HG03565 (cell line): ENCODE results near the gene CHST8.

Experiments used
- ATAC-seq: cut with Tn5 transposase; IDR thresholded peaks from one replicate; pipeline ENCODE4 v1.9.1; 2021; ENCODE audit warnings: mild to moderate bottlenecking, moderate library complexity; ENCODE audit not compliant: unreplicated experiment

CHST8 gene

DNA sequence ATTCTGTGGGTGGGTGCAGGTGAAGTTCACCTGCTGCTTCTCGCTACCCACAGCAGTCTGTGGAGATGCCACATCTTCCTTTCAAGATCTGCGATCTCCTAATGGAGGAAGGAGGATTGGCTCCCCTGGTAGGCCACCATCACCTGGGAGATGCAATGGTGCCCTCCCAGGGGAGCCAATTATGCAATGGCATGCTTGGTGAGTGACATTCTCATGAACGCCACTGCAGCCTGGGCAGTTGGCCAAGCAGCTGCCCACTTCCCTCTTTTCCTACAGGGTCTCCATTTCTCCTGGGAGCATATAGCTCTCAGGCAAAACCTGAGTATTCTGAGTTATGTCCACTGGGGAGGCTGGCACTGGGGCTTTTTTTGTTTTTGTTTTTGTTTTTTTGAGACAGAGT, 91.4 kb downstream of the CHST8 start:
- ATAC-seq, result no peak

DNA sequence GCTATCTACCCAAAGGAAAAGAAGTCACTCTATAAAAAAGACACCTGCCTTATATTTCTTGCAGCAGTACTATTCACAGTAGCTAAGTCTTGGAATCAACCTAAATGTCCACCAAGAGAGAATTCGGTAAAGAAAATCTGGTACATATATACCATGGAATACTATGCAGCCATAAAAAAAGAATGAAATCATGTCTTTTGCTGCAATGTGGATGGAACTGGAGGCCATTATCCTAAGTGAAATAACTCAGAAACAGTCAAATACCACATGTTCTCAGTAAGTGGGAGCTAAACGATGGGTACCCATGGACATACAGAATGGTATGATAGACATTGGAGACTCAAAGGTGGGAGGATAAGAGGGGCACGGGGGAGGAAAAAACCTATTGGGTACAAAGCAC, 92.4 kb downstream of the CHST8 start:
- no peak for ATAC-seq

DNA sequence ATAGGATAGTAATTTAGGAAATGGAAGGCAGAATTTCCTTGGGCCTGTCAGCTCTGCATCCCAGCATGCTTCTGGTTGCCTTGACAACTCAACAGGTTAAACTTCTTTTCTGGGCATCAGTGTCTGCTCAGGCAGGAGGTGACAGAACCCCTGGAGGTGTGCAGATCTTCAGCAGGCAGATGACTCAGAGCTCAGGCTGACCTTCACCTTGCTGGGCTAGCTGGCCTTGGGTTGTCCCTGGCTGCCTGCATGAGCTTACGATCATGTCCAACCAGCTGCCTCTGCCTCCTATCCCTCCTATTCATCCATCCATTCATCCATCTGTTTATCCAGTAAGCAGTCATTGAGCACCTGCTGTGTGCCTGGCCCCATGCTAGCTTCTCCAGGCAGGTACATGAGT, 93.7 kb downstream of the CHST8 start:
- no peak for ATAC-seq

DNA sequence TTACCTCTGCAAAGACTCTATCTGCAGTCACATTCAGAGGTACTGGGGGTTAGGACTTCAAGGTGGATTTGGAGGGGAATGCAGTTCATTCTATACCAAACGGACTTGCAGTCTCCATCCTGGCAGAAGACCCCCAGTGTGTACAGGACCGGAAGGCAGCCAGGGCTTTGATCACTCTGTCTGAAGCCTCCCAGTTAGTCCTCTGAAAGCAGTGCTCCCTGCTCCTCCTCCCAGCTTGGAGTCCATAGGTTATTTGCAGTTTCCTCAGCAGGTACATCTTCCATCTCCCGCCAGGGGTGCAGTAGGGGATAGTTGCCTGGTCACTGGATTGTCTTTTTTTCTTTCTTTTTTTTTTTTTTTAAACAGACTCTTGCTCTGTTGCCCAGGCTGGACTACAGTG, 96.1 kb downstream of the CHST8 start:
- ATAC-seq, result no peak

DNA sequence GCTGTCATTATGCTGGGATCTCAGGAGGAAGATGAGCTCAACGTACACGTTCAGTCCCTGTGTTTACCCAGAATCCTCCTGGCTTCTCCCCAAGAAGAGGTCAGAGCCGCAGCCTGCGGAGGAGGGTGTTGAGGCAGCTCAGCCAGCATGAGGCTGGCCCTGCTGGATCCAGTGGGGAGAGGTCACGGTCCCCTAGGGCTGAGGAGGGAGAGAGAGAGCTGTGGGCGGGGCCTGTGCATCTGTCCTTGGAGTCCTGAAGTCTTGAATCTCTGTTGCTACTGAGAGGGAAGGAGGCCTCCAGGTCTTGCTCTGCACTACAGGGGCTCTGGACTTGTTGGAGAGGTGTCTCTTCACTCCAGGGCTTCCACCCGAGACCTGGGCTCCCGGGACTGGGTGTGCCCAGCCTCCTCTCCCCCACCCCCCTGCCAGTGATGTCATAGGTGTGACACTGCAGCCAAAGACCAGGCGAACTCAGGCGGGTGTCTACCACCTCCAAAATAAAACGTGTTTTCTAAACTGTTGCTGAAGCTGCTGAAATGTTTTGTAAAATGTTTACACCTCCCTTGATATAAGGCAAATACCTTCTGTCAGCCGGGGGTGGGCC, 97.0 kb downstream of the CHST8 start:
- no peak for ATAC-seq

DNA sequence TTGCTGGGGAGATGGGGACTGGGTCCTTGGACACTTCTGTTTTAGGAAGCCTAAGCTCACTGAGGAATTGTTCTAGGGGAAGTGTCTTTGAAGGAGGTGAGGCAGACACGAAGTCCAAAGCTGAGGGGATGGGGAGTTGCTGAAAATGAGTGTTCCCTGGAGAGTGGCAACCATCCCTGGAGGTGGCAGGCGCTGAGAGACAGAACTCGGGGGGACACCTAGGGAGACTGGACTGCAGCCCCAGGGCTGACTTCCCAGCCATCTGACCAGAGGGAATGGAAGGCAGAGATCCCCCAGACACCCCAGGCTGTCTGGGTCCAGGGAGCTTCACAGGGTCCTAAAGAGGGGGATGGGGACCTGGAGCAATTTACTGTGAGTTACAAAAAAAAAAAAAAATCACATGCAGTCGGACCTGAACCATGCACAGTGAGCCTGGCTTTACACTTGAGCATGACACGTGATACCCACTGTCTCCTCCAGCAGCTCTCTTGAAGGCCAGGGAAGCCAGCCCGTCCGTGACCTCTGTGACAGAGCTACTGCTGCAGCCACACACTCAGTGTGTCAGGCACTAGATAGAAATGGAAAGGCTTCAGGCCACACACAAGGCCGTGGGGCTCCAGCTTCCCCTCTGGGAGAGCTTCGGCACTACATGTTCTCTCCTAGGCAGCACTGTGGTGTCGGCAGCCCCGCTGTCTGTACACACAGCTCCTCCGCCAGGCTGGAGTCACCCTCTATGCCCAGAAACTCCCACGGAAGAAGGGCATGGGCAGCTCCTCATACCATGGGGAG, 97.8 kb downstream of the CHST8 start:
- no peak for ATAC-seq

DNA sequence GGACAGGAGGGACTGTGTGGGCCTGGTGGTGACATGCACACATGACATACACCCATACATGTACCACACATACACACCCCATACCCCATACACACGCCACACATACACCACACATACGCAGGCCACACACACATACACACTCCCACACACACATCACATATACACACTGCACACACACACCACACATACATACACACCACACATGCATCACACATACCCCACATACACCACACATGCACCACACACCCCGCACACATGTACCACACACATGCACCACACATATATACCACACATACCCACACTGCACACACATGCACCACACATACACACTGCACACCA, 98.4 kb downstream of the CHST8 start:
- ATAC-seq, result no peak

DNA sequence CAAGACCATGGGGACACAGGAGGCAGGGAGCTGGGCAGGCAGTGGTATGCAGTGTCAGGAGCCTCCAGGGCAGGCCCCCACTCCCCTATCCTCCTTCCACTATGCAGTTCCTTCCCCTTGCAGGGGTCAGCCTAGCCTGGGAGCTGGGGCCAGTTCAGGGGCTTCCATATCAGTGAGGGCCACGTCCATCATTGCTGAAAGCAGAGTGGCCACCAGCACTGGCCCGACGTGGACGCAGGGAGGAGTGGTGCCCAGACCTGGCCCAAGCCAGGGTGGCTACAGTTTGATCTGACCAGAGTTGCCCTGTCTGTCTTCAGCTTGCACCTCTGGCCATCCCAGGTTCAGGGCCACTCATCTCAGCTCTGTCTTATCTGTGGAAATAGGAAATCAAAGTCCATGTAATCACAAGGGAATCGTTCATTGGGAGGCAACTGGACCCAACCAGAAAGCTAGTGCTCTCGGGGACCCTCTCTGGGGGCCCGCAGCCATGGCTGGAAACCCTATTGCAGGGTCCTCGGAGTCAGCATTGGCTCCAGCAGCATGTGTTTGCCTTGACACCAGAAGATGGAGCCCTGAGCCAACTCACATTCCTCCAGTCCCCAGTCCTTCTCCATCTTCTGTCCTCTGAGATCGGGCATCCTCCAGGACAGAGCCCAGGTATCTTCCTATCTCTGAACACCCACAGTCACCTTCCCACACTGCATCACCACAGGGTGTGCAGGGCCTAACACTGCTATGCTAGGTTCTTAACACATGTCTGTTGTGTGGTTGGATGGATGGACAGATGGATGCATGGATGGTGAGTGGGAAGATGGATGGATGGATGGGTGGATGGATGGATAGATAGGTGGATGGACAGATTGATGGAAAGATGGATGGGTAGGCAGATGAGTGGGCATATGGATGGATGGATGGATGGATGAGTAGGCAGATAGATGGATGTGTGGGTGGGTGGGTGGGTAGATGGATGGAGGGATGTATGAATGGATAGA, 99.2 kb downstream of the CHST8 start:
- no peak for ATAC-seq

DNA sequence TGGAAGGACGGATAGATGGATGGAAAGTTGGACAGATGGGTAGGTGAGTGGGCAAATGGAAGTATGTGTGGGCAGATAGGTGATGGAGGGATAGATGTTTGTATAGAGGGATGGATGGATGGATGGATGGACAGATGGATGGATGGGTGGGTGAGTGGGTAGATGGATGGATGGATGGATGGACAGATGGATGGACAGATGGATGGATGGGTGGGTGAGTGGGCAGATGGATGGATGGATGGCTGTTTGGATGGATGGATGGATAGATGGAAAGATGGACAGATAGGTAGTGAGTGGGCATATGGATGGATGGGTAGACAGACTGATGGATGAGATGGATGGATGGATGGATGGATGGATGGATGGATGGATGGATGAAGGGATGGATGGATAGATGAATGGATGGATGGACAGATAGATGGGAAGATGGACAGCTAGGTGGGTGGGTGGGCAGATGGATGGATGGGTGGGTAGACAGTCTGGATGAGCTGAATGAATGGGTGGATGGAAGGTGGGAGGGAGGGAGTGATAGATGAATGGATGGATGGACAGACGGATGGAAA, 100.1 kb downstream of the CHST8 start:
- no peak for ATAC-seq

DNA sequence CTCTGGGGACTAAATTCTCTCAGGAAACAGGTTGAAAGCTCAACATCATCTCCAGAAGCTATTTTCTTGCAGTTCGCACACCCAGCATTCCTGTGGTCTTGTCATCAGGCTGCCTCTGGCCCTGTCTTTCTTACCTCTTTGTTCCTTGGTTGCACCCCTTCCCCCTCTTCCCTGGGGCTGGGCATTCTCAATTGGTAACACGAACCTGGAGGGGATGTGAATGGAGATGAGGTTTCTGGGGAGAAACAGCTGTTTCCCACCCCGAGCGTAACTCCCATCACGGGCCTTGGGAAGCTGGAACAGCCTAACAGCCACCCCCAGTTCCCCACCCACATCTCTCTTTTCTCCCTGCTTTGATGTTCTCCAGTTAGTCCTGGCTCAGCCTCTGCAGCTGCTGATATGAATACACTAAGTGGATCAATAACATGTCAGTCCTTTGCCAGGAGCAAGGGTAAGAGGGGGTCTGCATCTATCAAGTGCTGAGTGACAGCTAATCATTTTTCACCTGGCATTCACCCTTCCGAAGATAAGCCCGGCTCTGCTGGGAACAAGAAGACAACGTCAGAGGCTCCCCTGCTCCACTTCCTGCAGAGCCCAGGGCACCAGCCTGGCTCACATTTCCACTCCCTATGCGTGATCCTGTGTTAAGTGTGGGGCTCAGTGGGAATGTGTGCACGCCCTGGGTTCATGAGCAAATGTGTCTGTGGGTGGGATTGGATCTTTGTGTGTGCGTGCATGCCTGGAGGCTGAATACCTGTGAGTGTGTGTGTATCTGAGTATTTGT, 100.9 kb downstream of the CHST8 start:
- ATAC-seq, result no peak

DNA sequence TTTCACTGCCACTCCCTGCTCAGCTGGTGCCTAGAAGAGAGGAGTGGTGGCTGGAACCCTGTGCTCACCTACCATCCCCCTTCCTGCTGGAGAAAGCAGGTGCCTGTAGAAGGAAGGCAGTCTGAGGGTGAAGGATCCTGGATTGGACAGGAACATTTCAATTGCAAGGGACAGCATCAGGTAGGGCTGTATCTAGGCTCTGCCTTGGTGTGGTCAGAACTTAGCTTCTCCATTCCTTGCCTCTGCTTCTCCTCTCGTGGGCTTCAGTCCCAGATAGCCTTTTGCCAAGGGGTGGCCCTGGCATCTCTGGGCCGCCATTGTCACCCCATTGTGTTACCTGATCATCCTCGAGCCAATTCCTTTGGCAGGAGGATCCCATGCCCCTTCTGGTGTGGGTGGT, 101.8 kb downstream of the CHST8 start:
- no peak for ATAC-seq

DNA sequence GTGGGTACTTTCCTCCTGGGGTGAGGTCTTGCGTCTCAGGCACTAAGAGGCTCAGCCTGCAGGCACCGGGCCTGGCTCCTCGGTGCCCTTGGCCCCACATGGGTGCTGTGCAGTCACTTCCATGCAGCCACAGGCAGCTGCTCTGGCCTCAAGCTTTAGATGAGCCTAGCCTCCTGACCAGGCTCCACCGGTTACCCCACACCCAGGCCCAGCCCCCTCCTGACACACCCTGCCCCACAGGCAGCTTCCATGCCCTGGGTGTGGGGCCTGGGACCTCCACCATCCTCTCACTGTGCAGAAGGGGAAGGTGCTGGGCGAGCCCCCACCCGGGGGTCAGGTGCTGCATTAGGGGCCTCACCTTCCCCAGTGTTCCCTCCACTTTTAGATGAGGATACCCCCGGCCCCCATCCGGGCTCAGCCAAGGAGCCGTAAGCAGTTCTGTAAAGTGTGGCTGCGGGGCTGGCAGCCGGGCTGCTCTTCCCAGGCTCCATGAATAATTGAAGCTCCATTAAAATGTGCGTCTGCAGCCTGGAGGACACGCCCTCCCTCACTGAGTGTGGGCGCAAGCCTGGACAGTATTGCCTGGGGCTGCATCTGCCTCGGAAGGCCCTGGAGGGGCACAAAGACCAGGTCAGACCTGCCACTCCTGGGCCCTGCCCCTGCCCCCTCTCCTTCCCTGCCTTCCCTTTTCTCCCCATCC, 102.4 kb downstream of the CHST8 start:
- ATAC-seq, result no peak

DNA sequence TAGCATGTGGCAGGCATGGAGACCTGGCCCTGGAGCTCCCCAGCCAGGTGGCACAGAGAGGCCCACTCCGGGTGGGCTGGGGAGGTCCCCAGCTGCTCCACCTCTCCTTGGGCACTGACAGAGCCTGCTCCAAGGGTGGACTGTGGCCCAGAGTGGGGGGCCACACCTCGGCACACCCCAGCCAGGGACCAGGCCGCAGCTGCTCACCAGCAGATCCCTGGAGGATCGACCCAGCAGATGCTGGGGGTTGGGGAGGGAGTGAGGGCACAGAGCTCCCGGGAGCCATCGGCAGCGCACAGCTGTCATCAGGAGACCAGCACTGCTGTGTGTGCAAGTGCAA, 102.9 kb downstream of the CHST8 start:
- no peak for ATAC-seq

DNA sequence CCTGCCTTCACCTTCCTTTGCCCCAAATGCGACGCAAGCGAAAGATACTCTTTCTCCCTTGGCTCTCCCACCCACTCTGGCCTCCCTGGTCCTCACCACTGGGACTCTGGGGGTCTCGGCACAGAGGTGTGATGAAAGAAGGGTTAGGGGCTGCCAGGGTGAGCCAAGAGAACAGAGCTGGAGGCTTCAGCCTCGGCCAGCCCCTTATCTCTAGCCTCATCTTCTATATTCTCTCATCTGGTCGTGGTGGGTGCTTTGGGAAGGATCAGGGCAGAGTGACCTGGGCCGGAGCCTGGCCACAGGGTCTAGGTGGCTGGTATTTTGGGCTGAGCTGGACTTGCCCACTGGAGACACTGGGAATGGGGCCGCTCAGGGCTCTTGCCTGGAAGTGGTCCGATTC, 103.8 kb downstream of the CHST8 start:
- no peak for ATAC-seq

DNA sequence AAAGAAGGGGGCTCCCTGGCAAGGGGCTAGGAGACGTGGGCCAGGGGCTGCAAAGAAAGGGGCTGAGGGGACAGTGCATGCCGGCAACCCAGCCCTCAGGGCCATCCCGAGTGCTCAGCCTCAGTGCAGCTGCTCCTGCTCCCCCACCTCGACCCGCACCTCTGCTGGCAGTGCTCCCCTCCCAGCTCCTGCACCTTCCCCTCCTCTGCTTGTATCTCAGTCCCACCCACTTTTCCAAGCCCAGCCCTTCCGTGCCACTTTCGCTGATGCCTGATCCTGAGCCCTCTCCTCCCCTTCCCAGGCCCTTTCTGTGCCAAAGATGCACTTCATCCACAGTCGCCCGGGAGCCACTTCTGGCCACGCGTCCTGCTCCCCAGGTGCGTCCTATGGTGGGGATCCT, 105.0 kb downstream of the CHST8 start:
- ATAC-seq, result no peak

DNA sequence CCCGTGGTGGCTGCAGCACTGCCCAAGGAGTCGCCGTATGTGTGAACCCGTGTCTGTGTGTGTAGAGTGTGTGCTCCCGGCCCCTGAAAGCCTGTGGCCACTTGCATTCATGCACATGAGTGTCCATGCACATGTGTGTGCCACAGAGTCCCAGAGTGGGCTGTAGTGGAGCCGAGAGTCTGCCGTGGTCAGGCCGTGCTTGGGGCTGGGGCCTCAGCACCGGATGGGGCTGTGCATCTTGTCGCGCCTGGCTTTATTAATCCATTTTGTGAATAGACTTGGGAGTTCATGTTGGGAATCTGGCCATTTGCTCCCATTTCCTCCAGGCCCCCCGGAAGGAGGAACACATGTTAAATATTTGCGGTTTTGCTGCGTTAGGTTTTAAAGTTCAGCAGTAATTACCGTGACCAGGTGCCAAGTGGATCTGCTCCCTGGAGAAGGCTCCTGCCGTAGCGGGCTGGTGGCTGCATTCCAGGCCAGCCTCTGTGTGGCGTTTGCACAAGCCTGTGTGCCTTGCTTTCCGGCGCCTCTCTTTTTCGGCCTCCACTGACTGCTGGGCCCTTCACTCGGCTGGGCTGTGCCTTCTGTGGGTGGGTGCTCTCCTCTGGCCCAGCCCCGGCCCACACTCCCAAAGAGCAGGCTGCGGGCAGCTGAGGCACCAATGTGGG, 105.7 kb downstream of the CHST8 start:
- ATAC-seq, result no peak

DNA sequence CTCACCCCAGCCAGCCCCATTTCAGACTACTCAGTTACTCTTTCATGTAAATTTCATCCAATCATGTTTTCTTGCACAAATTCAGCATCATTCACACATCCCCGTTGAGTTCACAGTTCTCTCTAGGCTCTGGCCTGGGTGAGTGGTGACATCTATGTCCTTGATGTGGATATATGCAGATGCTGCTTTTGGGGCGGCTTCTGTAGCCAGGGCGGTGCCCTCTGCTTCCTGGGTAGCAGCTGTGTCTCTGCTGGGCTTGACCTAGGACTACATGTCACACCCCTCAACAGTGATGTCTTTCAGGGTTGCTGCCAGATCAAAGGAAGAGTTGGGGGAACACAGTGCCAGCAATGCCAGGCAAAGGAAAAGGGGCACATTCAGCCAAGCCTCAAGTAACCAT, 106.4 kb downstream of the CHST8 start:
- no peak for ATAC-seq

DNA sequence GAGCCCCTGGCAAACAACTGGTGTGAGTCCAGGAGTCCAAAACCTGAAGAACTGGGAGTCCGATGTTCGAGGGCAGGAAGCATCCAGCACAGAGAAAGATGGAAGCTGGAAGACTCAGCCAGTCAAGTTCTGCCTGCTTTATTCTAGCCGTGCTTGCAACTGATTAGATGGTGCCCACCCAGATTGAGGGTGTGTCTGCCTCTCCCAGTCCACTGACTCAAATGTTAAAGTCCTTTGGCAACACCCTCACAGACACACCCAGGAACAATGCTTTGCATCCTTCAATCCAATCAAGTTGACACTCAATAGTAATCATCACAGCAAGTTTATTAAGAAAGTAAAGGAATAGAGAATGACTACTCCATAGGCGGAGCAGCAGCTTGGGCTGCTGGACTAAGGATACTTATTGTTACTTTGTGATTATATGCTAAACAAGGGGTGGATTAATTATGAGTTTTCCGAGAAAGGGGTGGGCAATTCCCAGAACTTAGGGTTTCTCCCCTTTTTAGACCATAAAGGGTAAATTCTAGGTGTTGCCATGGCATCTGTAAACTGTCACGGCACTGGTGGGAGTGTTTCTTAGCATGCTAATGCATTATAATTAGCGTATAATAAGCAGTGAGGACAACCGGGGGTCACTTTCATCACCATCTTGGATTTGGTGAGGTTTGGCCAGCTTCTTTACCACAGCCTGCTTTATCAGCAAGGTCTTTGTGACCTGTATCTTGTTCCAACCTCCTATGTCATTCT, 109.3 kb downstream of the CHST8 start:
- ATAC-seq, result no peak

DNA sequence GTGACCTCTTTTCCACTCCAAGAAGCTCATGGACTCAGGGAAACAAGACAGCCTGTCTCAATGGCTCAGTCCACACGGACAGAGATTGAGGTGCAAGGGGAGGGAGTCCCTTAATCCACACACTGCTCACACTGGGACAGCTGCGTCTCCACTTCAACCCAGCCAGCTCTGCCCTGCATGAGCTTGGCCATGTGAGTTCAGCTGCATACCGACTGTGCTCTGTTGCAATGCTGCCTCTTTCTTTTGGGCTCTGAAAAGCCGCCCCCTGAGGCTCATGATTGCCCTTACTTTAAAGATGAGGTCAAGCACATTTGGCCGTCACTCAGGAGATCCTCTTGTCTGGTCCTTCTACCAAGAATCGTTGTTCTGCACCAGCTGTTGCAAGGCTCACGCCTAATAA, 110.1 kb downstream of the CHST8 start:
- ATAC-seq, result no peak
